Chondrocyte (in vitro differentiated cells): Measurements from ENCODE around the gene SEC22B. TPM values are rescaled to one million over a fixed set of nuclear protein-coding genes. Genes with fewer than 3 reads are reported as not detected.
"Not testable (repeated sequence)": the region's sequence is repeated elsewhere in the genome, so short reads cannot be mapped to it uniquely, and the experiment has no call there.

ENCODE experiments used
- DNase-seq: peaks from one replicate; pipeline ENCODE4 v3.0.0; 2021; ENCODE audit warnings: mixed read lengths, low spot score
- H3K27ac Mint-ChIP-seq: one replicate; pipeline ENCODE4 v1.8.0; 2021; ENCODE audit warnings: mild to moderate bottlenecking, moderate library complexity, mixed read lengths; ENCODE audit not compliant: unreplicated experiment
- H3K27me3 Mint-ChIP-seq: 2 replicates; pipeline ENCODE4 v1.8.0; 2021; ENCODE audit warnings: low read depth, mixed read lengths
- H3K36me3 Mint-ChIP-seq: 2 replicates; pipeline ENCODE4 v1.8.0; 2021; ENCODE audit warnings: low read depth, mixed read lengths
- H3K4me1 Mint-ChIP-seq: 2 replicates; pipeline ENCODE4 v1.8.0; 2021; ENCODE audit warnings: low read depth, mild to moderate bottlenecking, mixed read lengths
- H3K4me3 Mint-ChIP-seq: one replicate; pipeline ENCODE4 v1.8.0; 2021; ENCODE audit warnings: mild to moderate bottlenecking, moderate library complexity, mixed read lengths; ENCODE audit not compliant: unreplicated experiment
- H3K9me3 Mint-ChIP-seq: 2 replicates; pipeline ENCODE4 v1.8.0; 2021; ENCODE audit warnings: low read depth, mixed read lengths
- CTCF ChIP-seq: fragments of 200-600 bp; sonication (generic); IDR thresholded peaks from 2 replicates; pipeline ENCODE4 v1.5.0; 2021; ENCODE audit warnings: antibody characterized with exemption, mild to moderate bottlenecking, moderate library complexity
- long read RNA-seq: library from polyadenylated mRNA; stranded (forward); transcript quantifications from one replicate; pipeline ENCODE4 v2.0.0, GENCODE V29; 2021
- total RNA-seq: library from RNA; stranded (reverse); gene quantifications from 3 replicates; pipeline ENCODE4 v1.2.1, GENCODE V29; 2021

SEC22B gene
- 48.3 to 57.4 TPM (median 48.5 TPM) in 3 replicates for total RNA-seq
- long read RNA-seq, full-length matches to known transcripts = 124 of 152 reads
- long read RNA-seq, partial matches to known transcripts = 13 of 152 reads
- long read RNA-seq, other reads (novel, unspliced or antisense) = 15 of 152 reads

DNA sequence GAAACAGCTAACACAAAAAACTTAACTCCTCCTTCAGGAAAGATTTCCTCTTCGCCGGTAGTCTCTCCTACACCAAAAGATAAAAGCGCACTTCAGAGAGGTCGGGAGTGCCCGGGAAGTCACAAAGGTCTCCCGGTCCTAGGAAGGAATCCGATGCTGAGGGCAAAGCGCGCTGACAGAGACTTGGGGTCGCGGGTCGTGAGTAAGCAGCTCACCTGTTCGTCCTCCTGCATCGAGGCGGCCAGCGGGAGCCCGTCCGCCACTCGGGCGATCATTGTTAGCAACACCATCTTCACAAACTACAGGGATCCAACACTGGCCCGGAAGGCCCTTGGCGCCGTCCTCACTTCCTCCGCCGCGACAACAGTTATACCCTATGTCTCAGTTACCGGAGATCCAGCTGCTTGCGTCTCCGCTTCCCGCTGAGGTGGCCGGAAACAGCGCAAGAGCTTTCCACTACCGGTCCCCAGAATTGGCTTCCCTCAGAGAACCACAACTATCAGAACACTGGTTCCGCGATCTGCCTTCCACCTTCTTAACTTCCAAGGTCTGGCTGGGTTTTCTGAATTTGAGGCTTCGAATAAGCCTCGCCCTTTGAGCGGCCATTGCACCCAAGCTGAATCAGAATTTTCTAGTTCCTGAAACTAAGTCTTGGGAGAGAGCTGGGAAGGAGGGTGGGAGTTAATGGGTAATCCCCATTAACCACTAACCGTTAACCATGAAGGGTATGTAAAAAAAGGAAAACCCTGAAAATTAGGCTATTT, at the start of gene SEC22B:
SEC22B (minus strand) TSS at position 429 of the 764 bp plus-strand sequence; CDS start at position 290, 139 bp downstream.
- Mint-ChIP-seq H3K4me3 (peak within 1 kb of the TSS; percentile 98), H3K27ac (peak within 1 kb of the TSS; percentile 99), H3K36me3 (peaks cover 3% of the 10 kb centered on the region), H3K27me3 (no peaks in the 10 kb centered on the region), H3K4me1 (peaks cover 23% of the 10 kb centered on the region), H3K9me3 (no peaks in the 10 kb centered on the region)
- peak; percentile 93 for DNase-seq
- TF ChIP-seq CTCF = no peak

DNA sequence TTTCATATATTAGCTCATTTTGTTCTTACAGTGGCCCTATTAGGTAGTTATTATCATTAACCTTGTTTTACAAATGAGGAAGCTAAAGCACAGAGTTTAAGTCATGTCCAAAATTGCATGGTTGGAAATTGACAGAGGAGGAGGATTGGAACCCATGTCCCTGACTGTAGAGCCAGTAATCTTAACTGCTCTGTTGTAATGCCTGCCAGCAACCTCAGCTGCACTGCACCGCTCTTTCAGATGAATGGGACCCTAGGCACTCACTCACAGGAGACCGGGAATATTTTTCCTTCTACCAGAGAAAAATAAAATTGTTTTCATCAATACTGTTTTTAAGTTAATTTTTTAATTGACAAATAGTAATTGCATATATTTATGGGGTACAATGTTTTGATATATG, 41.6 kb upstream of the SEC22B start:
- DNase-seq, H3K4me1 Mint-ChIP-seq, H3K36me3 Mint-ChIP-seq, H3K9me3 Mint-ChIP-seq, H3K27ac Mint-ChIP-seq, H3K27me3 Mint-ChIP-seq, H3K4me3 Mint-ChIP-seq: not testable (repeated sequence)

DNA sequence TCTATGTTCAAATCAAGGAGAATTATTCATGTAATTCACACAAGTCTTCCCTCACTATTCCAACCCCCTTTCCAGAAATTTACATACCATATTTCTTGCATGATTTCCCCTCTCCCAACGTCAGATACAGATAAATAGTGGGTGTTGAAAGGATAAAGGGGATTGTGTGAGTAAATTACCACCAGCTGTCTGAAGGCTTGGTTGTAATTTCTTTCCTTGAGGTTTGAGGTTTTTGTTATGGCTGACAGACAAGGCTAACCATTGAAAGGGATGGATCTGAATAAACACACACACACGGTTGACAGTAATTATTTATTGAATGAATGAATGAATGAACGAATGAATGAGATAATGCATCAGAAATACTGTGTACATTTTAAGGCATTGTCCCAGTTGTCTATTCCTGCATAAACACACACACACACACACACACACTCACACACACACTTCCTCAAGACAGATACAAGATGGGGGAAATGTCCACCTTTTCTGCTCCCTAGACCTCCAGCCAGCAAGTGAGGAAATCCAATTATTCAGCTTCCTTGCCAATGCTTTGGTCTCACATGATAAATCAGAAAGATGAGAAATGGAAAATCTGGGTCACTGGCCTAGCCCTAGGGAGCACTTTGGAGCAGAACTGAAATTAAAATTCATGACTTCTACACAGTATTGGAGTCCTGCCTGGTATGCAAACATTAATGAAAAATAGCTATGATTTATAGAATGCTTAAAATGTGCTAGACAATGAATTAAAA, 41.0 kb upstream of the SEC22B start:
- DNase-seq = not testable (repeated sequence)

DNA sequence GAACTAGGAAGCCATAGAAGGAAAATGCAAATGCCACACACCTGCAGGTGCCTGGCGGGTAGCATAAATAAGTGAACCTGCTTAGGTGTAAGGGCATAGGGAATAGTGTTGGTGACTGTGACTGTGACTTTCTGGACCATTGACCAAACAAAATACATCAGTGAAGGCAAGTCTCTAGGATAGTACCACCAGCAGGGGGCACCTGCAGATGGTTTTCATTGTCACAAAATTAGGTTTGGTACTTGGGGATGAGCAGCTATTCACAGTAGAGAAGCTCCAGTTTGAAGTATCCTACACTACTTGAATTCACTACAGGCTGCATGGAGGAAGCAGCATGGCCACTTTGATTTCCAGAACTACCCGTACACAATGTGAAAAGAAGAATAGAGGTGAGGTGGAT, 37.3 kb upstream of the SEC22B start:
- H3K27me3 Mint-ChIP-seq, H3K4me3 Mint-ChIP-seq, H3K27ac Mint-ChIP-seq, H3K4me1 Mint-ChIP-seq, H3K36me3 Mint-ChIP-seq, DNase-seq, H3K9me3 Mint-ChIP-seq: not testable (repeated sequence)

More for the DNA sequence above, 41.0 kb upstream of the SEC22B start:
- H3K9me3 Mint-ChIP-seq, H3K36me3 Mint-ChIP-seq, H3K4me3 Mint-ChIP-seq, H3K27ac Mint-ChIP-seq, H3K27me3 Mint-ChIP-seq, H3K4me1 Mint-ChIP-seq: not testable (repeated sequence)

DNA sequence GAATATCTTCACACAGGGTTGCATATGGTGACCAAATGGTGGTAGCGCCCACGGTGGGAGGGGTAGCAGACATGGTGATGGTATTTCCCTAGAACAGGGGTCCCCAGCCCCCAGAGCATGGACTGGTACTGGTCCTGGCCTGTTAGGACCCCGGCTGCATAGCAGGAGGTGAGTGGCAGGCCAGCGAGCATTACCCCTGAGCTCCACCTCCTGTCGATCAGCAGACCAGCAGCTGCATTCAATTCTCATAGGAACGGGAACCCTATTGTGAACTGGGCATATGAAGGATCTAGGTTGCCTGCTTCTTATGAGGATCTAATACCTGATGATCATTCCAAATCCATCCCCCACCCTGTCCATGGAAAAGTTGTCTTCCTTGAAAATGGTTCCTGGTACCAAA, 34.4 kb upstream of the SEC22B start:
- not testable (repeated sequence) for H3K4me3 Mint-ChIP-seq, H3K9me3 Mint-ChIP-seq, H3K27me3 Mint-ChIP-seq, DNase-seq, H3K4me1 Mint-ChIP-seq, H3K36me3 Mint-ChIP-seq, H3K27ac Mint-ChIP-seq

- H3K36me3 Mint-ChIP-seq, H3K4me1 Mint-ChIP-seq, H3K9me3 Mint-ChIP-seq, H3K27ac Mint-ChIP-seq, H3K27me3 Mint-ChIP-seq: not testable (repeated sequence)
- peak overlapping the region; percentile 68 for H3K4me3 Mint-ChIP-seq
- peak; percentile 72 for DNase-seq
Observed at GRCh38 chr1:120196863-120197775, 20.8 kb upstream of the SEC22B start.

DNA sequence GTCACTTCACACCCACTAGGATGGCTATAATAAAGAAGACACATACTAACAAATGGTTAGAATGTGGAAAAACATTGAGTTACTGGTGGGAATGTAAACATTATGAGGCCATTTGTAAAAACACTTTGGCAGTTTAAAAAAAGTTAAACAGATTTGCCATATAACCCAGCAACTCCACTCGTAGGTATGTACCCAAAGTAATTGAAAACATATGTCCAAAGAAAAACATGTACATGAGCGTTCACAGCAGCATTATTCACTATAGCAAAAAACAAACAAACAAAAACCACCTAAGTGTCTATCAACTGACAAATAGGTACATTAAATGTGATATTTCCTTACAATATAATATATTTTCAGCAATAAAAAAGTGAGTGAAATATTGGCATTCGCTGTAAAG, 12.3 kb upstream of the SEC22B start:
- H3K27me3 Mint-ChIP-seq, H3K36me3 Mint-ChIP-seq, DNase-seq, H3K27ac Mint-ChIP-seq, H3K9me3 Mint-ChIP-seq, H3K4me3 Mint-ChIP-seq, H3K4me1 Mint-ChIP-seq: not testable (repeated sequence)

DNA sequence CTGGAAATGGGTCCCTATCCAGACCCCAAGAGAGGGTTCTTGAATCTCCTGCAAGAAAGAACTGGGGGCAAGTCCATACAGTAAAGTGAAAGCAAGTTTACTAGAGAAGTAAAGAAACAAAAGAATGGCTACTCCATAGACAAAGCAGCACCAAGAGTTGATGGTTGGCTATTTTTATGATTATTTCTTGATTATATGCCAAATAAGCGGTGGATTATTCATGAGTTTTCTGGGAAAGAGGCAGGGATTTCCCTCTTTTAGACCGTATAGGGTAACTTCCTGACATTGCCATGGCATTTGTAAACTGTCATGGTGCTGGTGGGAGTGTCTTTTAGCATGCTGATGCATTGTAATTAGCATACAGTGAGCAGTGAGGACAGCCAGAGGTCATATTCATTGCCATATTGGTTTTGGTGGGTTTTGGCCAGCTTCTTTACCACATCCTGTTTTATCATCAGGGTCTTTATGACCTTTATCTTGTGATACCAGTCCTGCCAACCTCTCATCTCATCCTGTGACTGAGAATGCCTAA, 5.9 kb upstream of the SEC22B start:
- H3K4me1 Mint-ChIP-seq = peaks cover 16% of the 10 kb centered on the region
- not testable (repeated sequence) for H3K27ac Mint-ChIP-seq, H3K4me3 Mint-ChIP-seq, H3K36me3 Mint-ChIP-seq, H3K27me3 Mint-ChIP-seq, DNase-seq, H3K9me3 Mint-ChIP-seq

DNA sequence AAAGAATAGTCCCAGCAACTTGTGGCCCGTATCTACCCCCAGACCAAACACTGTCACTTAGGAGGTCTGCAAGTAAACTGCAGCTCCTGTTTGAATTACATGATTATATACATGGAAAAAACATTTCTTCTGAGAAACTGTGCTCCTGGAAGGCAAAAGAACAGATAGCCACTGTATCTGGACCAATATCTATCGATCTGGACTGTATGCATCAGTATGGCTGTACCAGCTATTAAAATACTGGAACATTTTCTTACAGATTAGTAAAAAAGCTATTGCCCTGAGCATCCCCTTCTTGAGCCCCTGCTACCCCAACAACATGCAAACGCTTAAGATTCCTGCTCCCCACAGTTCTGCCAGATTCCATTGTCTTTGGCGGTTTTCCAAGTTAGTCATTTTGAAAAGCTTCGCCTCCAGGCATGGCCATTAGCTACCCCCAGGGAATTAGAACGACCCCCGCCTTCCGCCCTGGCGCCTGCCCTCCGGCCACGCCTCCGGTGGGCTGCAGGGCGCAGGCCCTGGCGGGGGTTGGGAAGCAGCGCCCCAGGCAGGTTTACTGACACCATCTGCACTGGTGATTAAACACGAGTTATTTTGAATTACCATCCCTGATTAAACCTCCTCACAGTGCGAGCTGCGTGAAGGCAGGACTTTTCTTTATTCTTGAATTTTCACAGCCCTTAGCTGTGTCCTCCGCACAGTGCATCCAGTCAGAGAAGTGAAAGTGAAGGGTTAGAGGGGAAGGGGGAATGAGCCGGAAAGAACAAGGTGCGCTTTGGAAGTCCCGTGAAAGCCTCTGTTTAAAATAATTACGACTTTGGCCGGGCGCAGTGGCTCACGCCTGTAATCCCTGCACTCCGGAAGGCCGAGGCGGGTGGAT, 3.7 kb upstream of the SEC22B start:
- H3K9me3 Mint-ChIP-seq, DNase-seq, H3K36me3 Mint-ChIP-seq, H3K27me3 Mint-ChIP-seq: not testable (repeated sequence)
- peak overlapping the region; percentile 50 for H3K4me3 Mint-ChIP-seq
- peak overlapping the region; percentile 49 for H3K27ac Mint-ChIP-seq
- peaks cover 23% of the 10 kb centered on the region for H3K4me1 Mint-ChIP-seq
